Rectal smooth muscle tissue (tissue), 1 donor: Measurements from ENCODE around the gene CKAP2L.

Source experiments
- H3K27ac ChIP-seq: one replicate; pipeline ENCODE4 v1.7.0; 2013; ENCODE audit warnings: low read depth, low read length, inconsistent platforms
- H3K27me3 ChIP-seq: one replicate; pipeline ENCODE4 v1.7.0; 2013; ENCODE audit warnings: low read length; ENCODE audit not compliant: control insufficient read depth, insufficient read depth
- H3K36me3 ChIP-seq: one replicate; pipeline ENCODE4 v1.7.0; 2013; ENCODE audit warnings: low read length; ENCODE audit not compliant: control insufficient read depth, insufficient read depth
- H3K4me1 ChIP-seq: one replicate; pipeline ENCODE4 v1.7.0; 2013; ENCODE audit warnings: low read length; ENCODE audit not compliant: control insufficient read depth, insufficient read depth
- H3K4me3 ChIP-seq: one replicate; pipeline ENCODE4 v1.7.0; 2013; ENCODE audit warnings: low read length
- H3K9ac ChIP-seq: one replicate; pipeline ENCODE4 v1.7.0; 2013; ENCODE audit warnings: low read length

The CKAP2L gene

GRCh38 chr2:112772911-112773475 is 8.6 kb upstream of the CKAP2L start:
- H3K4me1 ChIP-seq = no peaks in the 10 kb centered on the region
- no peaks in the 10 kb centered on the region for H3K27me3 ChIP-seq
- no peak overlapping the region for H3K27ac ChIP-seq
- no peak overlapping the region for H3K4me3 ChIP-seq
- H3K9ac ChIP-seq = no peak overlapping the region
- no peaks in the 10 kb centered on the region for H3K36me3 ChIP-seq

- Histone ChIP-seq H3K9ac (no peak overlapping the region), H3K4me3 (no peak overlapping the region), H3K27me3 (no peaks in the 10 kb centered on the region), H3K36me3 (no peaks in the 10 kb centered on the region), H3K4me1 (no peaks in the 10 kb centered on the region), H3K27ac (no peak overlapping the region)
Measured at GRCh38 chr2:112772322-112772721, 7.9 kb upstream of the CKAP2L start.

GRCh38 chr2:112768432-112768831 is 4.0 kb upstream of the CKAP2L start:
- H3K27me3 ChIP-seq = no peaks in the 10 kb centered on the region
- no peak overlapping the region for H3K4me3 ChIP-seq
- no peak overlapping the region for H3K9ac ChIP-seq
- H3K4me1 ChIP-seq = peaks cover 7% of the 10 kb centered on the region
- H3K36me3 ChIP-seq = no peaks in the 10 kb centered on the region
- H3K27ac ChIP-seq = no peak overlapping the region

- Histone ChIP-seq H3K27me3 (no peaks in the 10 kb centered on the region), H3K4me1 (peaks cover 7% of the 10 kb centered on the region), H3K9ac (no peak overlapping the region), H3K27ac (no peak overlapping the region), H3K36me3 (no peaks in the 10 kb centered on the region), H3K4me3 (no peak overlapping the region)
Measured at GRCh38 chr2:112767693-112768330, 3.4 kb upstream of the CKAP2L start.

GRCh38 chr2:112765251-112765650 is 842 bp upstream of the CKAP2L start:
- Histone ChIP-seq H3K9ac (no peak overlapping the region), H3K4me1 (peaks cover 7% of the 10 kb centered on the region), H3K4me3 (peak overlapping the region; percentile 75), H3K27ac (no peak overlapping the region), H3K27me3 (no peaks in the 10 kb centered on the region), H3K36me3 (no peaks in the 10 kb centered on the region)

- no peak overlapping the region for H3K27ac ChIP-seq
Measured at GRCh38 chr2:112762276-112762675, 2.1 kb downstream of the CKAP2L start.

GRCh38 chr2:112760149-112760548 is 4.3 kb downstream of the CKAP2L start:
- Histone ChIP-seq H3K9ac (no peak overlapping the region), H3K4me1 (peaks cover 8% of the 10 kb centered on the region), H3K27ac (no peak overlapping the region), H3K27me3 (no peaks in the 10 kb centered on the region), H3K36me3 (no peaks in the 10 kb centered on the region), H3K4me3 (no peak overlapping the region)

More at GRCh38 chr2:112762276-112762675, 2.1 kb downstream of the CKAP2L start:
- Histone ChIP-seq H3K9ac (no peak overlapping the region), H3K4me1 (peaks cover 10% of the 10 kb centered on the region), H3K27me3 (no peaks in the 10 kb centered on the region), H3K36me3 (no peaks in the 10 kb centered on the region), H3K4me3 (no peak overlapping the region)

- no peak overlapping the region for H3K4me3 ChIP-seq
- H3K36me3 ChIP-seq = no peaks in the 10 kb centered on the region
- H3K27me3 ChIP-seq = no peaks in the 10 kb centered on the region
- no peak overlapping the region for H3K9ac ChIP-seq
- no peak overlapping the region for H3K27ac ChIP-seq
- peaks cover 3% of the 10 kb centered on the region for H3K4me1 ChIP-seq
Measured at GRCh38 chr2:112758711-112759110, 5.7 kb downstream of the CKAP2L start.

GRCh38 chr2:112757265-112757664 is 7.1 kb downstream of the CKAP2L start:
- H3K9ac ChIP-seq = no peak overlapping the region
- H3K27me3 ChIP-seq = no peaks in the 10 kb centered on the region
- no peak overlapping the region for H3K27ac ChIP-seq
- no peaks in the 10 kb centered on the region for H3K36me3 ChIP-seq
- H3K4me1 ChIP-seq = peaks cover 3% of the 10 kb centered on the region
- H3K4me3 ChIP-seq = no peak overlapping the region

GRCh38 chr2:112756207-112756606 is 8.2 kb downstream of the CKAP2L start:
- Histone ChIP-seq H3K27ac (no peak overlapping the region), H3K27me3 (no peaks in the 10 kb centered on the region), H3K9ac (no peak overlapping the region), H3K36me3 (no peaks in the 10 kb centered on the region), H3K4me3 (no peak overlapping the region), H3K4me1 (peaks cover 3% of the 10 kb centered on the region)

- no peak overlapping the region for H3K4me3 ChIP-seq
- no peak overlapping the region for H3K27ac ChIP-seq
- no peaks in the 10 kb centered on the region for H3K27me3 ChIP-seq
- H3K36me3 ChIP-seq = no peaks in the 10 kb centered on the region
- H3K4me1 ChIP-seq = peaks cover 3% of the 10 kb centered on the region
- no peak overlapping the region for H3K9ac ChIP-seq
Measured at GRCh38 chr2:112755444-112755843, 9.0 kb downstream of the CKAP2L start.

GRCh38 chr2:112754564-112754963 is 9.8 kb downstream of the CKAP2L start:
- Histone ChIP-seq H3K27ac (no peak overlapping the region), H3K9ac (no peak overlapping the region), H3K4me1 (peaks cover 3% of the 10 kb centered on the region)

GRCh38 chr2:112752667-112753066 is 11.7 kb downstream of the CKAP2L start:
- no peaks in the 10 kb centered on the region for H3K27me3 ChIP-seq
- H3K4me3 ChIP-seq = no peak overlapping the region
- H3K9ac ChIP-seq = no peak overlapping the region
- H3K36me3 ChIP-seq = no peaks in the 10 kb centered on the region
- no peaks in the 10 kb centered on the region for H3K4me1 ChIP-seq
- H3K27ac ChIP-seq = no peak overlapping the region

More at GRCh38 chr2:112754564-112754963, 9.8 kb downstream of the CKAP2L start:
- Histone ChIP-seq H3K36me3 (no peaks in the 10 kb centered on the region), H3K4me3 (no peak overlapping the region), H3K27me3 (no peaks in the 10 kb centered on the region)
